ENCODE data around the gene RAB44. TPM values are rescaled to one million over a fixed set of nuclear protein-coding genes. Genes with fewer than 3 reads are reported as not detected.
A peak's percentile ranks its signal among the peaks of the same experiment; 100 is the strongest.

Gene RAB44
- total and polyA plus RNA-seq, 4 experiments from 2014 or later: not detected

- Histone ChIP-seq H3K4me3 (ENCODE audit: low read length in 2 of 2) (no peak overlapping the region), H3K36me3 (ENCODE audit: insufficient read depth, low read length) (no peaks in the 10 kb centered on the region), H3K27me3 (ENCODE audit: insufficient read depth, low read length) (no peaks in the 10 kb centered on the region), H3K4me1 (ENCODE audit: insufficient read depth, low read length) (peaks cover 26% of the 10 kb centered on the region), H3K9me3 (ENCODE audit: control insufficient read depth in 1 of 2, low read length in 2 of 2) (no peaks in the 10 kb centered on the region), H3K27ac (ENCODE audit: low read depth, low read length) (no peak overlapping the region)
- Mint-ChIP-seq H3K27ac (peak overlapping the region in 1 of 7 donors; percentile 27), H3K36me3 (no peaks in the 10 kb centered on the region), H3K4me1 (peaks cover 6 to 26% (median 12%) of the 10 kb centered on the region in 4 donors), H3K27me3 (no peaks in the 10 kb centered on the region), H3K4me3 (no peak overlapping the region), H3K9me3 (no peaks in the 10 kb centered on the region)
- ChIA-PET CTCF (ENCODE audit: partially characterized antibody) (no interaction called here), POLR2A (ENCODE audit: partially characterized antibody) (no interaction called here)
- no peak for DNase-seq
- intact Hi-C loops (cut with micrococcal nuclease): no loop called here
Measured at GRCh38 chr6:36739947-36740817, 42.6 kb downstream of the RAB44 start.

- CTCF ChIA-PET (ENCODE audit: partially characterized antibody): no interaction called here
- H3K36me3 ChIP-seq (ENCODE audit: insufficient read depth, low read length): no peaks in the 10 kb centered on the region
- POLR2A ChIA-PET (ENCODE audit: partially characterized antibody): no interaction called here
- peaks cover 21% of the 10 kb centered on the region for H3K4me1 ChIP-seq (ENCODE audit: insufficient read depth, low read length)
- Mint-ChIP-seq H3K9me3 (no peaks in the 10 kb centered on the region), H3K27ac (no peak overlapping the region), H3K4me1 (peaks cover 6 to 26% (median 11%) of the 10 kb centered on the region in 4 donors), H3K4me3 (no peak overlapping the region), H3K27me3 (no peaks in the 10 kb centered on the region), H3K36me3 (no peaks in the 10 kb centered on the region)
- H3K9me3 ChIP-seq (ENCODE audit: control insufficient read depth in 1 of 2, low read length in 2 of 2): no peaks in the 10 kb centered on the region
- no peak for DNase-seq
- no peak overlapping the region for H3K4me3 ChIP-seq (ENCODE audit: low read length in 2 of 2)
- H3K27me3 ChIP-seq (ENCODE audit: insufficient read depth, low read length): no peaks in the 10 kb centered on the region
- no peak overlapping the region for H3K27ac ChIP-seq (ENCODE audit: low read depth, low read length)
- intact Hi-C loops (cut with micrococcal nuclease): no loop called here
Measured at GRCh38 chr6:36740818-36741179, 43.2 kb downstream of the RAB44 start.

GRCh38 chr6:36742146-36742545, 44.5 kb downstream of the RAB44 start:
- Mint-ChIP-seq H3K9me3 (no peaks in the 10 kb centered on the region), H3K4me3 (no peak overlapping the region), H3K27ac (no peak overlapping the region), H3K36me3 (no peaks in the 10 kb centered on the region), H3K4me1 (peaks cover 7 to 26% (median 12%) of the 10 kb centered on the region in 4 donors), H3K27me3 (no peaks in the 10 kb centered on the region)
- intact Hi-C loops (cut with micrococcal nuclease): no loop called here
- CTCF ChIA-PET (ENCODE audit: partially characterized antibody): no interaction called here
- peaks cover 21% of the 10 kb centered on the region for H3K4me1 ChIP-seq (ENCODE audit: insufficient read depth, low read length)
- no peaks in the 10 kb centered on the region for H3K27me3 ChIP-seq (ENCODE audit: insufficient read depth, low read length)
- no peak overlapping the region for H3K4me3 ChIP-seq (ENCODE audit: low read length in 2 of 2)
- H3K27ac ChIP-seq (ENCODE audit: low read depth, low read length): no peak overlapping the region
- POLR2A ChIA-PET (ENCODE audit: partially characterized antibody): no interaction called here
- no peak for DNase-seq
- H3K36me3 ChIP-seq (ENCODE audit: insufficient read depth, low read length): no peaks in the 10 kb centered on the region
- no peaks in the 10 kb centered on the region for H3K9me3 ChIP-seq (ENCODE audit: control insufficient read depth in 1 of 2, low read length in 2 of 2)

- H3K4me3 Mint-ChIP-seq: no peak overlapping the region
- intact Hi-C loops (cut with micrococcal nuclease): no loop called here
- H3K27ac Mint-ChIP-seq: peak overlapping the region in 4 of 7 donors; percentile 4 to 60 (median 30)
- no peaks in the 10 kb centered on the region for H3K9me3 ChIP-seq (ENCODE audit: control insufficient read depth in 1 of 2, low read length in 2 of 2)
- H3K4me3 ChIP-seq (ENCODE audit: low read length in 2 of 2): no peak overlapping the region
- ChIA-PET POLR2A (ENCODE audit: partially characterized antibody) (no interaction called here), CTCF (ENCODE audit: partially characterized antibody) (no interaction called here)
- peaks cover 7 to 26% (median 12%) of the 10 kb centered on the region in 4 donors for H3K4me1 Mint-ChIP-seq
- H3K27me3 ChIP-seq (ENCODE audit: insufficient read depth, low read length): no peaks in the 10 kb centered on the region
- no peak overlapping the region for H3K27ac ChIP-seq (ENCODE audit: low read depth, low read length)
- H3K27me3 Mint-ChIP-seq: no peaks in the 10 kb centered on the region
- no peaks in the 10 kb centered on the region for H3K36me3 Mint-ChIP-seq
- peaks cover 21% of the 10 kb centered on the region for H3K4me1 ChIP-seq (ENCODE audit: insufficient read depth, low read length)
- no peaks in the 10 kb centered on the region for H3K9me3 Mint-ChIP-seq
- H3K36me3 ChIP-seq (ENCODE audit: insufficient read depth, low read length): no peaks in the 10 kb centered on the region
- no peak for DNase-seq
Measured at GRCh38 chr6:36743032-36743431, 45.4 kb downstream of the RAB44 start.

GRCh38 chr6:36743538-36744303, 46.1 kb downstream of the RAB44 start:
- Mint-ChIP-seq H3K36me3 (no peaks in the 10 kb centered on the region), H3K9me3 (peaks cover 0 to 4% (median under 1%) of the 10 kb centered on the region in 8 donors), H3K27ac (peak overlapping the region in 4 of 7 donors; percentile 29 to 77 (median 46)), H3K4me1 (peaks cover 7 to 26% (median 12%) of the 10 kb centered on the region in 4 donors), H3K27me3 (no peaks in the 10 kb centered on the region), H3K4me3 (no peak overlapping the region)
- Histone ChIP-seq H3K27ac (ENCODE audit: low read depth, low read length) (no peak overlapping the region), H3K27me3 (ENCODE audit: insufficient read depth, low read length) (no peaks in the 10 kb centered on the region), H3K4me1 (ENCODE audit: insufficient read depth, low read length) (peaks cover 21% of the 10 kb centered on the region), H3K4me3 (ENCODE audit: low read length in 2 of 2) (no peak overlapping the region), H3K9me3 (ENCODE audit: control insufficient read depth in 1 of 2, low read length in 2 of 2) (no peaks in the 10 kb centered on the region), H3K36me3 (ENCODE audit: insufficient read depth, low read length) (no peaks in the 10 kb centered on the region)
- intact Hi-C loops (cut with micrococcal nuclease): no loop called here
- CTCF ChIA-PET (ENCODE audit: partially characterized antibody): interaction anchor here (3.2 kb wide), 1 partner anchor 17 kb away, joined by 13 read pairs; no protein-coding TSS in a partner anchor
- POLR2A ChIA-PET (ENCODE audit: partially characterized antibody): interaction anchor here (0.8 kb wide), 1 partner anchor 9 kb away, joined by 3 read pairs; no protein-coding TSS in a partner anchor
- no peak for DNase-seq

GRCh38 chr6:36744304-36744673, 46.7 kb downstream of the RAB44 start:
- peaks cover 7 to 26% (median 12%) of the 10 kb centered on the region in 4 donors for H3K4me1 Mint-ChIP-seq
- peak overlapping the region in 4 of 8 donors; percentile 39 to 74 (median 49) for H3K4me3 Mint-ChIP-seq
- H3K27me3 Mint-ChIP-seq: no peaks in the 10 kb centered on the region
- H3K9me3 Mint-ChIP-seq: peaks cover 0 to 9% (median 4%) of the 10 kb centered on the region in 8 donors
- CTCF ChIA-PET (ENCODE audit: partially characterized antibody): interaction anchor here (3.2 kb wide), 1 partner anchor 16 kb away, joined by 13 read pairs; no protein-coding TSS in a partner anchor
- POLR2A ChIA-PET (ENCODE audit: partially characterized antibody): interaction anchor here (0.8 kb wide), 1 partner anchor 8 kb away, joined by 3 read pairs; no protein-coding TSS in a partner anchor
- peaks cover 0 to 3% of the 10 kb centered on the region in 2 donors for H3K36me3 Mint-ChIP-seq
- no peaks in the 10 kb centered on the region for H3K36me3 ChIP-seq (ENCODE audit: insufficient read depth, low read length)
- no peak for DNase-seq
- intact Hi-C loops (cut with micrococcal nuclease): no loop called here
- peak overlapping the region in 4 of 7 donors; percentile 57 to 88 (median 68) for H3K27ac Mint-ChIP-seq
- H3K27ac ChIP-seq (ENCODE audit: low read depth, low read length): no peak overlapping the region
- no peaks in the 10 kb centered on the region for H3K9me3 ChIP-seq (ENCODE audit: control insufficient read depth in 1 of 2, low read length in 2 of 2)
- H3K4me1 ChIP-seq (ENCODE audit: insufficient read depth, low read length): peaks cover 21% of the 10 kb centered on the region
- no peak overlapping the region for H3K4me3 ChIP-seq (ENCODE audit: low read length in 2 of 2)
- no peaks in the 10 kb centered on the region for H3K27me3 ChIP-seq (ENCODE audit: insufficient read depth, low read length)

- Mint-ChIP-seq H3K4me3 (no peak overlapping the region), H3K36me3 (peaks cover 0 to 8% of the 10 kb centered on the region in 2 donors), H3K27me3 (no peaks in the 10 kb centered on the region), H3K27ac (no peak overlapping the region), H3K9me3 (peaks cover 0 to 18% (median 5%) of the 10 kb centered on the region in 8 donors), H3K4me1 (peaks cover 7 to 26% (median 12%) of the 10 kb centered on the region in 4 donors)
- Histone ChIP-seq H3K27me3 (ENCODE audit: insufficient read depth, low read length) (no peaks in the 10 kb centered on the region), H3K4me1 (ENCODE audit: insufficient read depth, low read length) (peaks cover 21% of the 10 kb centered on the region), H3K9me3 (ENCODE audit: control insufficient read depth in 1 of 2, low read length in 2 of 2) (no peaks in the 10 kb centered on the region), H3K4me3 (ENCODE audit: low read length in 2 of 2) (no peak overlapping the region), H3K27ac (ENCODE audit: low read depth, low read length) (no peak overlapping the region), H3K36me3 (ENCODE audit: insufficient read depth, low read length) (no peaks in the 10 kb centered on the region)
- ChIA-PET POLR2A (ENCODE audit: partially characterized antibody) (no interaction called here), CTCF (ENCODE audit: partially characterized antibody) (interaction anchor here (1.4 to 3.2 kb wide), 3 partner anchors 9 to 122 kb away, joined by 3 to 13 read pairs (median 6); no protein-coding TSS in a partner anchor)
- DNase-seq: no peak
- intact Hi-C loops (cut with micrococcal nuclease): no loop called here
Measured at GRCh38 chr6:36745283-36745682, 47.7 kb downstream of the RAB44 start.

All from CD4-positive, alpha-beta memory T cell (primary cell).